H9 (cell line): ENCODE results near the gene ABHD14A. TPM values are rescaled to one million over a fixed set of nuclear protein-coding genes. Genes with fewer than 3 reads are reported as not detected.
A peak's percentile ranks its signal among the peaks of the same experiment; 100 is the strongest.

Experiments used
- DNase-seq: peaks from one replicate; pipeline ENCODE4 v3.0.0-alpha.2; 2017
- H2AFZ ChIP-seq: one replicate; pipeline ENCODE4 v1.6.1; 2013; ENCODE audit warnings: mild to moderate bottlenecking, low read length, control low read depth, moderate library complexity
- H2AK5ac ChIP-seq: 2 replicates; pipeline ENCODE4 v1.6.1; 2013; ENCODE audit warnings: low read length, control low read depth, mixed read lengths; ENCODE audit not compliant: insufficient read length
- H2BK120ac ChIP-seq: one replicate; pipeline ENCODE4 v1.6.1; 2013; ENCODE audit warnings: low read depth, mild to moderate bottlenecking, low read length, control low read depth, inconsistent platforms; ENCODE audit not compliant: poor library complexity, severe bottlenecking
- H2BK12ac ChIP-seq: 2 replicates; pipeline ENCODE4 v1.6.1; 2013; ENCODE audit warnings: low read length, control low read depth, mixed read lengths, low read depth; ENCODE audit not compliant: insufficient read length
- H2BK15ac ChIP-seq: 2 replicates; pipeline ENCODE4 v1.6.1; 2013; ENCODE audit warnings: low read depth, low read length, control low read depth
- H2BK20ac ChIP-seq: one replicate; pipeline ENCODE4 v1.6.1; 2013; ENCODE audit warnings: low read depth, mild to moderate bottlenecking, low read length, control low read depth, inconsistent platforms; ENCODE audit not compliant: poor library complexity, severe bottlenecking
- H2BK5ac ChIP-seq: 2 replicates; pipeline ENCODE4 v1.6.1; 2013; ENCODE audit warnings: low read length, control low read depth, mixed read lengths; ENCODE audit not compliant: insufficient read length
- H3K14ac ChIP-seq: 2 replicates; pipeline ENCODE4 v1.6.1; 2013; ENCODE audit warnings: low read length, control low read depth; ENCODE audit not compliant: insufficient read depth
- H3K18ac ChIP-seq: 2 replicates; pipeline ENCODE4 v1.6.1; 2013; ENCODE audit warnings: low read depth, mild to moderate bottlenecking, mixed read lengths, low read length, control low read depth; ENCODE audit not compliant: insufficient read length
- H3K23ac ChIP-seq: 2 replicates; pipeline ENCODE4 v1.6.1; 2013; ENCODE audit warnings: low read length, control low read depth, mixed read lengths, low read depth; ENCODE audit not compliant: insufficient read length
- H3K23me2 ChIP-seq: 2 replicates; pipeline ENCODE4 v1.6.1; 2013; ENCODE audit warnings: low read depth, mild to moderate bottlenecking, mixed read lengths, low read length, control low read depth; ENCODE audit not compliant: insufficient read length, poor library complexity, severe bottlenecking
- H3K27ac ChIP-seq: 2 replicates; pipeline ENCODE4 v1.5.1; 2013; ENCODE audit warnings: low read length, control low read depth, mixed read lengths, low read depth; ENCODE audit not compliant: insufficient read length
- H3K27me3 ChIP-seq: 2 replicates; pipeline ENCODE4 v1.6.1; 2013; ENCODE audit warnings: low read length, control low read depth, inconsistent platforms; ENCODE audit not compliant: insufficient read depth
- H3K4ac ChIP-seq: 2 replicates; pipeline ENCODE4 v1.6.1; 2013; ENCODE audit warnings: low read depth, mild to moderate bottlenecking, control low read depth, inconsistent platforms, low read length, moderate library complexity
- H3K4me1 ChIP-seq: 2 replicates; pipeline ENCODE4 v1.6.1; 2013; ENCODE audit warnings: low read length, control low read depth, inconsistent platforms; ENCODE audit not compliant: insufficient read depth
- H3K4me2 ChIP-seq: 2 replicates; pipeline ENCODE4 v1.6.1; 2013; ENCODE audit warnings: low read length, control low read depth, mixed read lengths; ENCODE audit not compliant: insufficient read length, insufficient read depth
- H3K56ac ChIP-seq: 2 replicates; pipeline ENCODE4 v1.6.1; 2013; ENCODE audit warnings: low read depth, mild to moderate bottlenecking, mixed read lengths, low read length, control low read depth; ENCODE audit not compliant: insufficient read length
- H3K79me1 ChIP-seq: 2 replicates; pipeline ENCODE4 v1.6.1; 2013; ENCODE audit warnings: low read depth, mild to moderate bottlenecking, moderate library complexity, low read length, control low read depth, inconsistent platforms; ENCODE audit not compliant: insufficient read depth, poor library complexity, severe bottlenecking
- H3K79me2 ChIP-seq: 2 replicates; pipeline ENCODE4 v1.6.1; 2013; ENCODE audit warnings: low read length, control low read depth, inconsistent platforms; ENCODE audit not compliant: insufficient read depth
- H3K9ac ChIP-seq: 2 replicates; pipeline ENCODE4 v1.6.1; 2013; ENCODE audit warnings: low read length, control low read depth, mixed read lengths; ENCODE audit not compliant: insufficient read length; ENCODE audit errors: extremely low read depth
- H3K9me3 ChIP-seq: one replicate; pipeline ENCODE4 v1.6.1; 2013; ENCODE audit warnings: low read depth, low read length, inconsistent platforms; ENCODE audit not compliant: control insufficient read depth
- H3T11ph ChIP-seq: one replicate; pipeline ENCODE4 v1.6.1; 2013; ENCODE audit warnings: mild to moderate bottlenecking, low read length, control low read depth, inconsistent platforms
- H4K20me1 ChIP-seq: one replicate; pipeline ENCODE4 v1.6.1; 2013; ENCODE audit not compliant: control insufficient read depth, insufficient read length, insufficient read depth
- H4K5ac ChIP-seq: 2 replicates; pipeline ENCODE4 v1.6.1; 2013; ENCODE audit warnings: low read depth, mild to moderate bottlenecking, mixed read lengths, low read length, control low read depth; ENCODE audit not compliant: insufficient read length
- H4K8ac ChIP-seq: replicated peaks from 2 replicates; pipeline ENCODE4 v1.6.1; 2013; ENCODE audit warnings: low read length, control low read depth, mixed read lengths, low read depth; ENCODE audit not compliant: insufficient read length
- H4K91ac ChIP-seq: 2 replicates; pipeline ENCODE4 v1.6.1; 2013; ENCODE audit warnings: low read depth, mild to moderate bottlenecking, moderate library complexity, mixed read lengths, low read length, control low read depth; ENCODE audit not compliant: insufficient read length
- H3K27ac Mint-ChIP-seq, 3 experiments: 2 replicates in 2 of 3; 3 replicates in 1 of 3; pipeline ENCODE4 v1.8.0; 2020 to 2021; ENCODE audit warnings: mixed read lengths in 3 of 3, mild to moderate bottlenecking in 1 of 3, moderate library complexity in 1 of 3
- H3K27me3 Mint-ChIP-seq: 2 replicates; pipeline ENCODE4 v1.8.0; 2021; ENCODE audit warnings: low read depth, mild to moderate bottlenecking, moderate library complexity, mixed read lengths
- H3K36me3 Mint-ChIP-seq, 3 experiments: 2 replicates in 2 of 3; 3 replicates in 1 of 3; pipeline ENCODE4 v1.8.0; 2020 to 2021; ENCODE audit warnings: low read depth in 3 of 3, mixed read lengths in 3 of 3; ENCODE audit not compliant: insufficient read depth in 1 of 3
- H3K4me1 Mint-ChIP-seq, 2 experiments: 2 replicates each; pipeline ENCODE4 v1.8.0; 2020; ENCODE audit warnings: mixed read lengths in 2 of 2
- H3K4me3 Mint-ChIP-seq, 2 experiments: 2 replicates in 1 of 2; 3 replicates in 1 of 2; pipeline ENCODE4 v1.8.0; 2020 to 2021; ENCODE audit warnings: mild to moderate bottlenecking in 2 of 2, mixed read lengths in 2 of 2, moderate library complexity in 1 of 2
- H3K9me3 Mint-ChIP-seq, 2 experiments: 2 replicates in 1 of 2; 3 replicates in 1 of 2; pipeline ENCODE4 v1.8.0; 2020; ENCODE audit warnings: mild to moderate bottlenecking in 2 of 2, mixed read lengths in 2 of 2, moderate library complexity in 1 of 2
- CTCF ChIP-seq: fragments of 200-600 bp; sonication (generic); conservative IDR thresholded peaks from 3 replicates; pipeline ENCODE4 v1.8.0; 2021; ENCODE audit warnings: antibody characterized with exemption, mild to moderate bottlenecking
- WGBS: extraction: QIAGEN DNeasy Blood & Tissue Kit; methylation state at CpG from one replicate; pipeline ENCODE4 v1.1.7; 2013; ENCODE audit warnings: missing lambda C conversion rate, low lambda C conversion rate, mixed read lengths; ENCODE audit not compliant: insufficient read length; ENCODE audit errors: extremely low coverage; 5-methylcytosine and 5-hydroxymethylcytosine counted together
- total RNA-seq: library from RNA; stranded (reverse); gene quantifications from 2 replicates; pipeline ENCODE4 v1.2.1, GENCODE V29; 2021

The ABHD14A gene
- total RNA-seq, 1 experiment from 2014 or later, result 3.1 TPM

- no peak overlapping the region for H2BK15ac ChIP-seq
- H3K9me3 ChIP-seq, result no peaks in the 10 kb centered on the region
- no peak overlapping the region for H2BK120ac ChIP-seq
- H3K4me2 ChIP-seq, result peak overlapping the region; percentile 64
- H3K23me2 ChIP-seq, result peaks cover 10% of the 10 kb centered on the region
- H2BK20ac ChIP-seq, result no peak overlapping the region
- DNase-seq, result peak; percentile 65
- H2AK5ac ChIP-seq, result no peak overlapping the region
- Mint-ChIP-seq H3K27me3 (peaks cover 34% of the 10 kb centered on the region), H3K36me3 (no peaks in the 10 kb centered on the region; a peak in 3 of 7 replicates), H3K9me3 (no peaks in the 10 kb centered on the region), H3K4me3 (peak overlapping the region; percentile 58 to 72), H3K27ac (no peak overlapping the region), H3K4me1 (peaks cover 14 to 22% of the 10 kb centered on the region in 2 experiments)
- no peak overlapping the region for H2BK5ac ChIP-seq
- H3K27ac ChIP-seq, result no peak overlapping the region
- H4K5ac ChIP-seq, result no peak overlapping the region
- H3K4ac ChIP-seq, result no peak overlapping the region
- no peak overlapping the region for H4K91ac ChIP-seq
- peaks cover 3% of the 10 kb centered on the region for H4K20me1 ChIP-seq
- H3K79me2 ChIP-seq, result no peaks in the 10 kb centered on the region
- H3K56ac ChIP-seq, result no peak overlapping the region
- peaks cover 9% of the 10 kb centered on the region; the same call in 1 of the 2 replicates for H3K4me1 ChIP-seq
- no peak overlapping the region for H2BK12ac ChIP-seq
- no peak for TF ChIP-seq CTCF
- no peaks in the 10 kb centered on the region for H3K79me1 ChIP-seq
- H3K18ac ChIP-seq, result no peak overlapping the region
- H2AFZ ChIP-seq, result no peak overlapping the region
- H3K14ac ChIP-seq, result no peak overlapping the region
- H3K9ac ChIP-seq, result no peak overlapping the region
- H3T11ph ChIP-seq, result no peak overlapping the region
- no CpG with 5 or more reads among the region's 46 CpGs for WGBS
- peaks cover 7% of the 10 kb centered on the region; the same call in 1 of the 2 replicates for H3K27me3 ChIP-seq
- H3K23ac ChIP-seq, result no peak overlapping the region
- no peak overlapping the region for H4K8ac ChIP-seq
These were observed 1.1 kb downstream of the ABHD14A start for GRCh38 chr3:51975852-51976549.
